SK-N-SH (cell line): ENCODE data around the gene B4GALNT3. TPM values are rescaled to one million over a fixed set of nuclear protein-coding genes. Genes with fewer than 3 reads are reported as not detected.

Source experiments
- CTCF ChIA-PET: fragments of 300-600, 350-600 bp; formaldehyde crosslinking; extraction: SDS; loops from one replicate; lab custom pipeline; 2021; lab: Yijun Ruan, JAX
- POLR2A ChIA-PET: fragments of 350-600 bp; sonication (Branson Sonifier 250); formaldehyde crosslinking; extraction: SDS; loops from one replicate; lab custom pipeline; 2020; ENCODE audit warnings: antibody characterized with exemption, inconsistent platforms; lab: Yijun Ruan, JAX
- DNase-seq: peaks from one replicate; pipeline ENCODE4 v3.0.0; 2012
- H2AFZ ChIP-seq: fragments of 200-600 bp; sonication (generic); 2 replicates; pipeline ENCODE4 v1.8.1; 2016; ENCODE audit warnings: antibody characterized with exemption, mild to moderate bottlenecking, low read depth
- H3F3A ChIP-seq: fragments of 200-600 bp; sonication (generic); replicated peaks from 2 replicates; pipeline ENCODE3; 2016; ENCODE audit warnings: antibody characterized with exemption, mild to moderate bottlenecking; ENCODE audit not compliant: insufficient read depth
- H3K27ac ChIP-seq, 2 experiments: fragments of 200-500 bp in 1 of 2; fragments of 200-600 bp in 1 of 2; sonication (Bioruptor generic) in 1 of 2; sonication (generic), shearing (Covaris generic) in 1 of 2; 2 replicates each; pipeline versions ENCODE4 v1.5.1 to v1.6.1; 2014 to 2016; ENCODE audit warnings: low read depth in 2 of 2, inconsistent platforms in 1 of 2, low read length in 1 of 2, mild to moderate bottlenecking in 1 of 2, mixed read lengths in 1 of 2
- H3K27me3 ChIP-seq: fragments of 200-600 bp; sonication (generic), shearing (Covaris generic); 2 replicates; pipeline ENCODE4 v1.6.1; 2016; ENCODE audit warnings: mixed run types; ENCODE audit not compliant: insufficient read depth
- H3K36me3 ChIP-seq, 2 experiments: fragments of 200-500 bp in 1 of 2; fragments of 200-600 bp in 1 of 2; sonication (Bioruptor generic) in 1 of 2; sonication (generic) in 1 of 2; replicated peaks in 1 of 2; 2 replicates each; pipeline versions ENCODE3 to v1.5.1; 2014 to 2016; ENCODE audit warnings: low read length in 1 of 2, mild to moderate bottlenecking in 1 of 2; ENCODE audit not compliant: insufficient read depth in 2 of 2, control insufficient read depth in 1 of 2
- H3K4me1 ChIP-seq, 2 experiments: fragments of 200-500 bp in 1 of 2; fragments of 200-600 bp in 1 of 2; sonication (Bioruptor generic) in 1 of 2; sonication (generic), shearing (Covaris generic) in 1 of 2; 2 replicates each; pipeline versions ENCODE4 v1.5.1 to v1.6.1; 2014 to 2016; ENCODE audit warnings: low read depth in 1 of 2, low read length in 1 of 2, mixed run types in 1 of 2; ENCODE audit not compliant: insufficient read depth in 2 of 2, control insufficient read depth in 1 of 2
- H3K4me2 ChIP-seq: fragments of 200-600 bp; sonication (generic), shearing (Covaris generic); 2 replicates; pipeline ENCODE4 v1.6.1; 2017; ENCODE audit warnings: mixed run types
- H3K4me3 ChIP-seq, 2 experiments: fragments of 200-500 bp in 1 of 2; fragments of 200-600 bp in 1 of 2; sonication (Bioruptor generic) in 1 of 2; sonication (generic), shearing (Covaris generic) in 1 of 2; 2 replicates each; pipeline versions ENCODE4 v1.5.1 to v1.8.1; 2014 to 2016; ENCODE audit warnings: low read depth in 2 of 2, inconsistent platforms in 1 of 2, low read length in 1 of 2, mild to moderate bottlenecking in 1 of 2, mixed read lengths in 1 of 2, moderate library complexity in 1 of 2
- H3K79me2 ChIP-seq: fragments of 200-600 bp; sonication (generic); 2 replicates; pipeline ENCODE4 v1.8.1; 2017; ENCODE audit warnings: mild to moderate bottlenecking; ENCODE audit not compliant: insufficient read depth
- H3K9ac ChIP-seq: fragments of 200-600 bp; sonication (generic); 2 replicates; pipeline ENCODE4 v1.6.1; 2017; ENCODE audit warnings: mixed run types
- H3K9me2 ChIP-seq: fragments of 200-600 bp; sonication (generic); 2 replicates; pipeline ENCODE4 v1.6.1; 2017; ENCODE audit warnings: mixed run types
- H3K9me3 ChIP-seq: fragments of 200-600 bp; sonication (generic); 2 replicates; pipeline ENCODE4 v1.6.1; 2017; ENCODE audit warnings: mixed run types, mild to moderate bottlenecking, moderate library complexity
- H4K20me1 ChIP-seq: fragments of 200-600 bp; sonication (generic); 2 replicates; pipeline ENCODE4 v1.6.1; 2017; ENCODE audit warnings: mild to moderate bottlenecking, mixed run types; ENCODE audit not compliant: insufficient read depth
- CHD2 ChIP-seq: fragments of 150-350 bp; IDR thresholded peaks from 2 replicates; pipeline ENCODE4 v1.6.1; 2018; ENCODE audit warnings: low read length; ENCODE audit not compliant: partially characterized antibody
- ELF1 ChIP-seq: IDR thresholded peaks from 2 replicates; pipeline ENCODE4 v1.4.0; 2012
- EZH2phosphoT487 ChIP-seq: fragments of 200-600 bp; sonication (generic); IDR thresholded peaks from 2 replicates; pipeline ENCODE4 v1.6.1; 2017; ENCODE audit warnings: low read depth, mixed run types, mild to moderate bottlenecking, antibody characterized with exemption, moderate library complexity, borderline replicate concordance
- FOXM1 ChIP-seq: IDR thresholded peaks from 2 replicates; pipeline ENCODE4 v1.4.0; 2012; ENCODE audit warnings: low read depth, mild to moderate bottlenecking
- GABPA ChIP-seq: IDR thresholded peaks from 2 replicates; pipeline ENCODE4 v1.4.0; 2012; ENCODE audit warnings: low read depth, mild to moderate bottlenecking
- GATA2 ChIP-seq: sonication (generic); formaldehyde crosslinking; IDR thresholded peaks from 2 replicates; pipeline ENCODE4 v1.5.0; 2020; ENCODE audit warnings: mild to moderate bottlenecking, missing genetic modification reagents
- IRF3 ChIP-seq: fragments of 150-350 bp; IDR thresholded peaks from 2 replicates; pipeline ENCODE4 v1.6.1; 2016; ENCODE audit warnings: mild to moderate bottlenecking, low read depth, low read length
- NRF1 ChIP-seq: IDR thresholded peaks from 2 replicates; pipeline ENCODE4 v1.6.1; 2012; ENCODE audit warnings: low read depth, mild to moderate bottlenecking, low read length
- POLR2AphosphoS5 ChIP-seq: IDR thresholded peaks from 2 replicates; pipeline ENCODE4 v1.6.1; 2012; ENCODE audit warnings: low read depth, low read length
- RCOR1 ChIP-seq: fragments of 150-350 bp; IDR thresholded peaks from 2 replicates; pipeline ENCODE4 v1.6.1; 2017; ENCODE audit warnings: antibody characterized with exemption, low read length
- RFX5 ChIP-seq: IDR thresholded peaks from 2 replicates; pipeline ENCODE4 v1.6.1; 2012; ENCODE audit warnings: mild to moderate bottlenecking, improper control_type of control experiment, low read length
- SIN3A ChIP-seq: IDR thresholded peaks from 2 replicates; pipeline ENCODE4 v1.6.1; 2012; ENCODE audit warnings: low read depth, mild to moderate bottlenecking, low read length, moderate library complexity, borderline replicate concordance
- SMC3 ChIP-seq: IDR thresholded peaks from 2 replicates; pipeline ENCODE4 v1.6.1; 2012; ENCODE audit warnings: low read depth, low read length, improper control_type of control experiment
- TCF12 ChIP-seq: IDR thresholded peaks from 2 replicates; pipeline ENCODE4 v1.4.0; 2012
- WGBS: methylation state at CpG from one replicate; pipeline ENCODE4 v1.1.6; 2017; ENCODE audit warnings: low lambda C conversion rate; 5-methylcytosine and 5-hydroxymethylcytosine counted together
- polyA plus RNA-seq, 3 experiments: library from polyadenylated mRNA; depleted of rRNA; stranded (reverse); fragments of >200 nt; gene quantifications; 2 replicates each; pipeline ENCODE4 v1.2.3, GENCODE V29; 2012
- TF ChIP-seq, protein P1 (sequence below): fragments of 150-350 bp; IDR thresholded peaks from 2 replicates; pipeline ENCODE4 v1.6.1; 2017; ENCODE audit warnings: antibody characterized with exemption, low read length, low read depth, borderline replicate concordance
- TF ChIP-seq, protein P2 (sequence below): IDR thresholded peaks from 2 replicates; pipeline ENCODE4; 2012
- TF ChIP-seq, protein P3 (sequence below): IDR thresholded peaks from 2 replicates; pipeline ENCODE4 v1.4.0; 2012; ENCODE audit warnings: low read depth, borderline replicate concordance

B4GALNT3 gene
- polyA plus RNA-seq, 1 of the 3 experiments (the other 2 are of a cell fraction) = 0.53 TPM

DNA sequence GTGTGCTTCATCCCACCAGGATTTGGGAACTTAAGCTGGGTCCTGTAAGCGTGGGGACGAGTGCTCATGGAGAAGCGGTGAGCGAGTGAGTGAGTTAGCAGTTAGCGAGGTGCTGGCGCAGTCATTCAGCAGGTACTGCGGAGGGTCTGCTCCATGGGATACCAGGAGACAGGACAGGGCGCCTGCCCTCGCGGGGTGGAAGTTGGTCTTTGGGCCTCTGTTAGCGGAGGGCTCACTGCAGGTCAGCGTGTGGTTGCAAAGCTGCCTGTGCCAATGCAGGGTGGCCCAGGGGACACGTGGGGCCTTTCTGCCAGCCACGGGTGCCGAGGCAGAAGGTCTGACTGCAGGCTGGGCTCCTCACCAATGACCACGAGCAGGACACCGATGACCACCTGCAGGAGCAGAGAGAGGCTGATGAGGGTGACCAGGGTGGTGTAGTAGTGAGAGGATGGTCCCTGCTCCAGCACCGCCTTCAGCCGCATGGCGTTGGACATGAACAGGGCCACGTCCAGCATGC is 105.9 kb downstream of the B4GALNT3 start:
- Histone ChIP-seq H3F3A (no peaks in the 10 kb centered on the region), H4K20me1 (no peaks in the 10 kb centered on the region), H3K27ac (no peak overlapping the region), H3K27me3 (no peaks in the 10 kb centered on the region; the same call in 1 of the 2 replicates), H3K4me2 (no peak overlapping the region), H3K36me3 (no peaks in the 10 kb centered on the region), H2AFZ (no peak overlapping the region), H3K9ac (no peak overlapping the region), H3K9me2 (no peaks in the 10 kb centered on the region), H3K79me2 (no peaks in the 10 kb centered on the region), H3K4me3 (no peak overlapping the region), H3K4me1 (peaks cover 0 to 26% of the 10 kb centered on the region in 2 experiments; a peak in 2 of 4 replicates), H3K9me3 (no peaks in the 10 kb centered on the region)
- TF ChIP-seq CHD2 (no peak), GATA2 (CRISPR knock-in tag) (no peak), SIN3A (no peak), NRF1 (no peak), RCOR1 (no peak), EZH2phosphoT487 (no peak), SMC3 (no peak), IRF3 (no peak), POLR2AphosphoS5 (no peak), TCF12 (no peak), GABPA (no peak), ELF1 (no peak), RFX5 (no peak), FOXM1 (no peak)
- TF ChIP-seq, protein P1, sequence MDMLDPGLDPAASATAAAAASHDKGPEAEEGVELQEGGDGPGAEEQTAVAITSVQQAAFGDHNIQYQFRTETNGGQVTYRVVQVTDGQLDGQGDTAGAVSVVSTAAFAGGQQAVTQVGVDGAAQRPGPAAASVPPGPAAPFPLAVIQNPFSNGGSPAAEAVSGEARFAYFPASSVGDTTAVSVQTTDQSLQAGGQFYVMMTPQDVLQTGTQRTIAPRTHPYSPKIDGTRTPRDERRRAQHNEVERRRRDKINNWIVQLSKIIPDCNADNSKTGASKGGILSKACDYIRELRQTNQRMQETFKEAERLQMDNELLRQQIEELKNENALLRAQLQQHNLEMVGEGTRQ = no peak
- TF ChIP-seq, protein P2, sequence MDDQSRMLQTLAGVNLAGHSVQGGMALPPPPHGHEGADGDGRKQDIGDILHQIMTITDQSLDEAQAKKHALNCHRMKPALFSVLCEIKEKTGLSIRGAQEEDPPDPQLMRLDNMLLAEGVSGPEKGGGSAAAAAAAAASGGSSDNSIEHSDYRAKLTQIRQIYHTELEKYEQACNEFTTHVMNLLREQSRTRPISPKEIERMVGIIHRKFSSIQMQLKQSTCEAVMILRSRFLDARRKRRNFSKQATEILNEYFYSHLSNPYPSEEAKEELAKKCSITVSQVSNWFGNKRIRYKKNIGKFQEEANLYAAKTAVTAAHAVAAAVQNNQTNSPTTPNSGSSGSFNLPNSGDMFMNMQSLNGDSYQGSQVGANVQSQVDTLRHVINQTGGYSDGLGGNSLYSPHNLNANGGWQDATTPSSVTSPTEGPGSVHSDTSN = no peak
- TF ChIP-seq, protein P3, sequence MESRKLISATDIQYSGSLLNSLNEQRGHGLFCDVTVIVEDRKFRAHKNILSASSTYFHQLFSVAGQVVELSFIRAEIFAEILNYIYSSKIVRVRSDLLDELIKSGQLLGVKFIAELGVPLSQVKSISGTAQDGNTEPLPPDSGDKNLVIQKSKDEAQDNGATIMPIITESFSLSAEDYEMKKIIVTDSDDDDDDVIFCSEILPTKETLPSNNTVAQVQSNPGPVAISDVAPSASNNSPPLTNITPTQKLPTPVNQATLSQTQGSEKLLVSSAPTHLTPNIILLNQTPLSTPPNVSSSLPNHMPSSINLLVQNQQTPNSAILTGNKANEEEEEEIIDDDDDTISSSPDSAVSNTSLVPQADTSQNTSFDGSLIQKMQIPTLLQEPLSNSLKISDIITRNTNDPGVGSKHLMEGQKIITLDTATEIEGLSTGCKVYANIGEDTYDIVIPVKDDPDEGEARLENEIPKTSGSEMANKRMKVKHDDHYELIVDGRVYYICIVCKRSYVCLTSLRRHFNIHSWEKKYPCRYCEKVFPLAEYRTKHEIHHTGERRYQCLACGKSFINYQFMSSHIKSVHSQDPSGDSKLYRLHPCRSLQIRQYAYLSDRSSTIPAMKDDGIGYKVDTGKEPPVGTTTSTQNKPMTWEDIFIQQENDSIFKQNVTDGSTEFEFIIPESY = no peak
- DNase-seq = no peak
- ChIA-PET POLR2A (no interaction called here), CTCF (interaction anchor here (1.3 to 9.5 kb wide), 7 partner anchors 10 to 384 kb away, joined by 5 to 136 read pairs (median 9); partner anchors contain the start of genes RAD52 and WNK1)
- 95% methylated on average over 13 of the region's 21 CpGs for WGBS
